ENCODE measurements around the gene SLC8A1. TPM values are rescaled to one million over a fixed set of nuclear protein-coding genes. Genes with fewer than 3 reads are reported as not detected.

Gene SLC8A1
- total RNA-seq, 1 donor from 2014 or later = 9.6 TPM

GRCh38 chr2:40448476-40449079, 3.3 kb downstream of the SLC8A1 start:
- H3K4me1 Mint-ChIP-seq = peaks cover 15% of the 10 kb centered on the region
- Histone ChIP-seq H3K79me2 (ENCODE audit: low read depth) (no peaks in the 10 kb centered on the region), H4K20me1 (ENCODE audit: low read depth) (no peaks in the 10 kb centered on the region), H3K27me3 (peaks cover 42% of the 10 kb centered on the region), H3K27ac (no peak overlapping the region), H3K4me3 (no peak overlapping the region), H3K36me3 (no peaks in the 10 kb centered on the region), H2AFZ (replicated peaks) (no peak overlapping the region), H3K9me3 (ENCODE audit: low read depth) (no peaks in the 10 kb centered on the region), H3K4me1 (peaks cover 12% of the 10 kb centered on the region), H3F3A (ENCODE audit: low read depth) (peaks cover 13% of the 10 kb centered on the region), H3K9ac (no peak overlapping the region), H3K4me2 (no peak overlapping the region)
- peaks cover 4% of the 10 kb centered on the region for H3K27me3 Mint-ChIP-seq (ENCODE audit: insufficient read depth, low read depth)
- H3K36me3 Mint-ChIP-seq = peaks cover 2% of the 10 kb centered on the region
- no peak overlapping the region for H3K27ac Mint-ChIP-seq
- DNase-seq (ENCODE audit: low spot score) = peak; percentile 52
- no peaks in the 10 kb centered on the region for H3K9me3 Mint-ChIP-seq
- peak overlapping the region; percentile 3 for H3K4me3 Mint-ChIP-seq
- TF ChIP-seq EZH2phosphoT487 (IDR thresholded peaks at IDR 0.05) = no peak
- TF ChIP-seq CTCF (IDR thresholded peaks at IDR 0.05) = peak; percentile 75

GRCh38 chr2:40445467-40445866, 6.4 kb downstream of the SLC8A1 start:
- Histone ChIP-seq H3K9ac (no peak overlapping the region), H4K20me1 (ENCODE audit: low read depth) (no peaks in the 10 kb centered on the region), H3K27me3 (peaks cover 12% of the 10 kb centered on the region), H3K79me2 (ENCODE audit: low read depth) (no peaks in the 10 kb centered on the region), H3K4me1 (peaks cover 9% of the 10 kb centered on the region), H3K9me3 (ENCODE audit: low read depth) (no peaks in the 10 kb centered on the region), H3K36me3 (no peaks in the 10 kb centered on the region), H3K4me3 (no peak overlapping the region), H2AFZ (replicated peaks) (no peak overlapping the region), H3F3A (ENCODE audit: low read depth) (peaks cover 3% of the 10 kb centered on the region), H3K27ac (no peak overlapping the region), H3K4me2 (no peak overlapping the region)
- Mint-ChIP-seq H3K36me3 (peaks cover 2% of the 10 kb centered on the region), H3K4me3 (no peak overlapping the region), H3K4me1 (peaks cover 6% of the 10 kb centered on the region), H3K27me3 (ENCODE audit: insufficient read depth, low read depth) (no peaks in the 10 kb centered on the region), H3K9me3 (peaks cover 5% of the 10 kb centered on the region), H3K27ac (no peak overlapping the region)
- TF ChIP-seq CTCF (IDR thresholded peaks at IDR 0.05) = no peak
- TF ChIP-seq EZH2phosphoT487 (IDR thresholded peaks at IDR 0.05) = no peak
- TF ChIP-seq EZH2 (IDR thresholded peaks at IDR 0.05) = no peak
- no peak for DNase-seq (ENCODE audit: low spot score)

GRCh38 chr2:40440835-40441234, 11.1 kb downstream of the SLC8A1 start:
- Histone ChIP-seq H3K9ac (no peak overlapping the region), H3K27ac (no peak overlapping the region), H3K4me1 (no peaks in the 10 kb centered on the region), H3K9me3 (ENCODE audit: low read depth) (no peaks in the 10 kb centered on the region), H3K4me2 (no peak overlapping the region), H3K36me3 (no peaks in the 10 kb centered on the region), H2AFZ (replicated peaks) (no peak overlapping the region), H3K4me3 (no peak overlapping the region), H3F3A (ENCODE audit: low read depth) (no peaks in the 10 kb centered on the region), H3K79me2 (ENCODE audit: low read depth) (no peaks in the 10 kb centered on the region), H3K27me3 (no peaks in the 10 kb centered on the region), H4K20me1 (ENCODE audit: low read depth) (no peaks in the 10 kb centered on the region)
- no peak for DNase-seq (ENCODE audit: low spot score)
- Mint-ChIP-seq H3K9me3 (peaks cover 5% of the 10 kb centered on the region), H3K27ac (no peak overlapping the region), H3K4me1 (no peaks in the 10 kb centered on the region), H3K36me3 (no peaks in the 10 kb centered on the region), H3K4me3 (no peak overlapping the region), H3K27me3 (ENCODE audit: insufficient read depth, low read depth) (no peaks in the 10 kb centered on the region)
- TF ChIP-seq EZH2 (IDR thresholded peaks at IDR 0.05) (no peak), EZH2phosphoT487 (IDR thresholded peaks at IDR 0.05) (no peak), CTCF (IDR thresholded peaks at IDR 0.05) (no peak)

Measured in neural progenitor cell (in vitro differentiated cells).